ENCODE data around the gene CASP4.
"Not testable (repeated sequence)": the region's sequence is repeated elsewhere in the genome, so short reads cannot be mapped to it uniquely, and the experiment has no call there.

The CASP4 gene

DNA sequence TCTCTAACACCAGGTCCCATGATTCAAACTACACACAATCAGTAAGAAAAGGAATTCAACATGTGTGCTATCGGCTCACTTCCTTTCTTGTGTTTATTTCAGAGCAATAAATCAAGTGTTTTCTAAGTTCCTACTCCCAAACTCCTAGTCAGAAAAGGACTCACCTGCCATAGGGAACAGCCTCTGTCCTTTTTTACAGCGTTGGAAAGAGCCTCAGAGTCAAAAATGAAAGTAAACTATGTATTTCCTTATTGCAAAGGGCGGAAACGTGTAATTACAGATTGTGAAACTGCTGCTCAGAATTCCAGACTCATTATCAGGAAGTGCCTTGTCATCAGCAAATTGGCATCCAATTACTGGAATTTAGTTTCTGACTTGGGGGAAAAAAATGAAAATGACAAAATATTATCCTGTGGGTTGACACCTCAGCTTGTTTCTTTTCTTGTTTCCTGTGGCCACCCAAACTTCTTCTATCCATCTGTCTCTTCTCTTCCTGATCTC is at the start of gene CASP4:
Gene CASP4 (minus strand): TSS at position 220 of the 501 bp plus-strand sequence. CDS start 49 bp downstream, at position 171.
- peak in 1 of 2 experiments; percentile 29 for DNase-seq

DNA sequence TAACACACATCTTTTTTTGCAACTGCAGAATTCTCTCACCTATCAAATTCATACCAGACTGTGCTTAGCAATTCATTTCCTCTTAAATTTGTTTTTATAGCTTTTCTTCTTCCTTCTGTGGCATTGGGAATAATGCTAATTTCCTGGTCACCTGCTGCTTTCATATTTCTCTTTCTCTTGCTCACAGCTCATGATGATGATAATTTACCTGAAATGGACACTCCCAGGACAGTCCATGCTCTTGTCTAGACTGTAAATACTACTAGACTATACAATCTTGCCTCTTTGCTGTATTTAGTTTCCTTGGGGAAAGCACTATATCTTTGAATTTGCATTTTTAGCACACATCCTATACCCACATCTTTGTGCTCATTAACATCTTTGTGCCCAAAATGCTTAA is 39.1 kb upstream of the CASP4 start:
- DNase-seq = no peak

DNA sequence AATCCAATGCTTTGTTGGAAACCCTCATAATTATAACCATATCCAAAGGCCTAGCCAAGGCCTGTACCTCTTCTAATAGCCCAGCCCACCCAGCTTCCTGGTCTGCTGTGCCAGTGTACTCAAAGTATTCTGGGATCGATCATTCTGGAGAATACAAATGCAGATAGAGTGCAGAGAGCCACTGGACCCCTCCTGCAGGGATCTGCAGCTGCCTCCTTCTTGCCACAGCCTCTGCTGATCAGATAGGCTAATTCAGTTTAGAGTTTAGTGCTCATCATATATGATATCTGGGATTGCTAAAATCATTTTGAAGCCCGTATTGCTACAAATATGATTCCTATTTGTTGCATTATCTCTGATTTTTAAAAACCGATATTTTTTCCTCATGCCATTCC is 37.1 kb upstream of the CASP4 start:
- no peak for DNase-seq

DNA sequence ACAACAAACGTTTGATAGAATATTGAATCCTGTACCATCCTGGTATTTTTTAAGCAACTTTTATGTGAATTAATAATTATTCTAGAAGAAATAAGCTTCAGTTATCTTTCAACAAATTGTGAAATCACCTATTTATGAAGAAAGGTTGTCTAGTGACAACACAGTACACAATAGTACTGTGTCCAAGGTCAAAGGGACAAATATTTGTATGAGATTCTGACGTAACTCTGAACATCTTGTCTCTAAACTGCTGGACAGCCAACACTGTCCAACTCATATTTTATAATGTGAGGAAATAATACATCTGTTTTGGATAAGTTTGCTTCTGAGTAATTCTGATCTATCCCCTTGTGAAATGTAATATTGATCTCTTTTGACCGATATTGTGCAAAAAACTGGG is 35.6 kb upstream of the CASP4 start:
- no peak for DNase-seq

DNA sequence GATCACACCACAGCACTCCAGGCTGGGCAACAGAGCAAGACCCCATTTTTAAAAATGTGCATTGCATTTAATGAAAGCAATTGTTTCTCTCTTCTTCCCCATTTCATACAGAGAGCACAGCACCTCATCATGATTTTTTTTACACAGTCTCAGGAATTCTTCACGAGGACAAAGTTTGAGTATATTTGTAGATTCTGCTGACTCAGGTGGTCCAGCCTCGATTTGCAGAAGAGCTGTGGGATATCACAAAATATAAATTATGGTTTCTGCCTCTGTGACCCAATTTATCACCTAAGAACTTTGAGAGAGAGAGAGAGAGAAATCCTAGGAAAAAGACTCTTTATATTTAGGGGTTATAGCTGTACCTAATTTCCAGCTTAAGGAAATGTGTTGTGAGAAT is 34.8 kb upstream of the CASP4 start:
- DNase-seq = no peak

DNA sequence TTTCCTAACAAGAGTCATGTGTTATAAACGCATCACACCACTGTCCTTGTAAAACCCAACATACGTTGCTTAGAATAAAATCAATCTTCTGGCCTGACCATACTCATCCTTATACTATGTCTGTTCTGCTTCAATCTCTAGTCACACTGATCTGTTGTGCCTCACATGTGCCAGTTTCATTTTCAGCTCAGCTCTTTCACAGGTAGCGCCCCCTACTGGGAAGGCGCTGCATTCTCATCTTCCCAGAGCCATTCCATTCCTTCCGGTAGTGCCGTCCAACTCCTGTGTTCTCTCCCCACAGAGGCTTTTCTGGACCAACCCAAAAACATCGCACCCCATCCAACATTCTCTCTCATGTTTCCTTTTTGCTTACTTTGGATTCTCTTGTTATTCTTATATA is 32.4 kb upstream of the CASP4 start:
- no peak for DNase-seq

DNA sequence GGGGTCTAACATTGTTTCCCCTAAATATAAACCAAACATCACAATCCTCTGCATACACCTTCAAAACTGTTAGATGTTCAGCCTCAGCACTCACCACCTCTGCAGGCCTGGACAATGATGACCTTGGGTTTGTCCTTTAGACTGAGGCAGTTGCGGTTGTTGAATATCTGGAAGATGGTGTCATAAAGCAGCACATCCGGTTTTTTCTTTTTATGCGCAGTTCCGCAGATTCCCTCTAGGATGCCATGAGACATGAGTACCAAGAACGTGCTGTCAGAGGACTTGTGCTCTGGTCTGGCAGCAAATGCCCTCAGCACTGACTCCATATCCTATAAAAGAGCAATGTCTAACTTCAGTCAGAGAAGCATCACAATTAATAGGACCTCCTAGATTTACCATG is 31.8 kb upstream of the CASP4 start:
- no peak for DNase-seq

DNA sequence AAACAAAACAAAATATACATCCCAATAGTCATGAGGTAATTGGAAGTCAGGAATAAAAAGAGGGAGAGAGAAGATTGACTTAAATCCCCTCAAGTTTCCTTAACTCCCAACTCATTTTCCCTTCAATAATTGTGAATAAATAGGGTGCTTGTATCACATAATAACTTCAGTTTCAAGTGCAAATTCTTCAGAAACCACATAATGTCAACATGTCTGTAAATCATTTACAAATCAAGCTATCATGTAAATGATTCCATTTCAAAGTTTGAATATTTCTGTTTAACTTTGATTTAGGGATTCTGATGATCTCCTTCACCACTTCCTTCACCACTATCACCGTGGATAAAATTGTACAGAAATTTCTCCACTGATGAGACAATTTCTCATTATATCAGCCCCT is 31.3 kb upstream of the CASP4 start:
- no peak for DNase-seq

DNA sequence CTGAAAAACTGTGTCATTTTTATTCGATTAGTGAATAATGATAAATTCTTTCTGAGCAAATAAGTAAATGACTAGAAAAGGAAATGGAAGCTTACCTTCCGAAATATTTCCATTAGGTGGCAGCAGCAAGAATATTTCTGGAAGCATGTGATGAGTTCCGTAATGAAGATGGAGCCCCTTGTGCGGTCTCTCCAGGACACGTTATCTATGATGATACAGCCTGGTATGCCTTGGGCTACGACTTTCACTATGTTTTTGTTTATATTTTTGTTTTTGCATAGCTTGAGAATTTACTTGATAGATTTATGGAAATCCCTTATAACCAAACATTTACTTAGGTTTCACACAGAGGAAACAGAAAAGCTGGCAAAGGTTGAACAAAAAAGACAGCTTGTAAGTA is 28.9 kb upstream of the CASP4 start:
- DNase-seq = no peak

DNA sequence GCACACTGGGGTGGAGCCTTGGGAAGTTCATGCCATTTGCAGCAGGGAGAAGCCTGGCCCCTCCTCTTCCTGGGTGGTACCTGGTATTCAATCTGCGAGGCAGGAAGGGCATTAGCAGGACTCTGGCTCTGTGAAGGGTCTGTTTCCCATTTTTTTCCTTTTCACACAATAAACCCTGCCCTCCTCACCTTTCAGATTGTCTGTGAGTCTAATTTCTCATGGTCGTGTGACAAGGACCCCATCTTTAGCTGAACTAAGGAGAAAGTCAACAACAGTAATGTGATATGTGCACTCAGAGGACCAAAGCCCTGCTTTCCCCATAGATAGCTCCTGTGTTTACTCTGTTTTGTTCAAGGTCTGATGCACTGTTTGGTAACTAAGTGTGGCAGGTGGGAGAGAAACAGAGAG is 26.6 kb upstream of the CASP4 start:
- DNase-seq = peak; percentile 88

DNA sequence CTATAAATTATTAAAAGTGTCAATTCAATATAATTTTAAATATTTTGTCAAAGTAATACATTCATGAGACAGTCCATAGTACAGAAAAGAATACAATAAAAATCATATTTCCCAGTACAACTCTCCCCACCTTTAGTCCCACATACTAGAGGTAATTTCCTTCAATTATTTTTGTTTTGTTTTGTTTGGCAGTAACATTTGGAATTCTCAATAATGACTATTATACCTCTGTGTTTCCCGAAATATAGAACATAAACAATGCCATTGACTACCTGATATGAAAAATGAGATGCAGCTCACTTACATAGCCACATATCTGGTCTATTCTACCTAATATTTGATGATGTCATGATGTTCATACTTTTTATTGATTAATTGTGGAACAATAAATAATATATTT is 24.4 kb upstream of the CASP4 start:
- no peak for DNase-seq

DNA sequence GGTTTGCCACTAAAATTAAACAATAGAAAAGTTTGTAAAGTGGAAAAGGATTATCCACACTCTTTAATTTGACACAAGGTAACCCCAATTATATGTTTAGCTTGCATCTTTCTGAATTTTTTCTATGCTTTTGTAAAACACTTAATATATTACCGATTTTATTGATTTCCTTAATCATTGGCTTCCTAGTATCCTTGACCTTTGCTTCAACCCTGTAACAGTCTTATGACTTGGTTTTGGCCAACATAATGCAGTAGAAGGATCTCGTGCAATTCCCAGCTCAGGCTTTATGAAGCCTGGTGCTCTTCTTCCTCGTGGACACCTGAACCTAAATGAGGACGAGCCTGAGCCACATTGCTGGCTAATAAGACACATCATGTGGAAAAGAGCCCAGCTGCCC is 23.6 kb upstream of the CASP4 start:
- no peak for DNase-seq

DNA sequence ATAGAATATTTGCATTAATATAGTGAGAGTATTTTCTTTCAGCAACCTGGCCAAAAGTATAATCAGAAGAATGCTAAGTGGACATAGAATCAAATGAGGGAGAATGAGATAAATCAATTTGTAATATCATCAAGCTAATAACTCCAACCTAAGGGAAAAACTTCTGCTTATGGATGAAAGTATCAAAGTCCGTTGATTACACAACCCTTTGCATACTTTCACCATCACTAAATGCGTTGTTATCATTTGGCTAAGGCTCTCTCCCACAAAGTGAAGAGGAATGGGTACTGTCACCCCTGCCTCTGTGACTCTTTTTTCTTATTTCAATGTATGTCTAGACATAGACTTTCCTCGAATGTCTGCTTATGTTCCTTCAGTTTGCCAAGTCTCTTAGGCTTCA is 16.4 kb upstream of the CASP4 start:
- DNase-seq = no peak

DNA sequence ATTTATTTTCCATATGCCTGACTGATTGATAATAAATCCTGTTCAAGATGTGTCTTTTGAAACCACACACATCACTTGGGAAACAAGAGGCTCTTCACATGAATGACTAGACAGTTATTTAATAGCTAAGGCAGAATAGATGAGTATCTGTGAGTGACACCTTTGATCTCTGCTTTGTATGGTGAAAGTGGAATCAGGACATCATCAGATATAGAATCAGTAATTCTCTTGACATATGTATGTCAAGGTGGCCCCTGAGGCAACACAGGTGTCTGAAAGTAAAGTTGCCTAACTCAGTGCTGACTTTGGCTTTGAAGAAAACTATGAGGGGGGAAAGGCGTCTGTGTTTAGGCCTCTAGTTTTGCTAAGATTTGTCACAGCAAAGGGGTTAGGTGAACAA is 11.5 kb upstream of the CASP4 start:
- DNase-seq = no peak

DNA sequence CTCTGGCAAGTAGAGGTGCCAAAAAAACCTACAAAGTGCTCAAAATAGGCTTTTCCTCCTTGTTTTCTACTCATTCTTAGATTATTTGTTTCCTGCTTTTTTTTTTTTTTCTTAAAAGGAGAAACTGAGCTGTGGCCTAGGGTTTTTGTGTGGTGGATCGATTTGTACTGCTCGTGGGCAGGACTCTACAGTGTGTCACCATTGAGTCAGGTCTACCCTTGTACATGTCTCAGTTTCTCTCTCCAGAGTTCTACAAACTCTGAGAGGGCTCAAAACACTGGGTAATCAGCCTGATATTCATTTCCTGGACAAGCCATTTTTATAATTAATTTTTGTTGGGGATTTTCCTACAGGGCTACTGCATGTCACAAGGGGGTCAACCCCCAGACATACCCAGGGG is 5.2 kb upstream of the CASP4 start:
- DNase-seq = no peak

DNA sequence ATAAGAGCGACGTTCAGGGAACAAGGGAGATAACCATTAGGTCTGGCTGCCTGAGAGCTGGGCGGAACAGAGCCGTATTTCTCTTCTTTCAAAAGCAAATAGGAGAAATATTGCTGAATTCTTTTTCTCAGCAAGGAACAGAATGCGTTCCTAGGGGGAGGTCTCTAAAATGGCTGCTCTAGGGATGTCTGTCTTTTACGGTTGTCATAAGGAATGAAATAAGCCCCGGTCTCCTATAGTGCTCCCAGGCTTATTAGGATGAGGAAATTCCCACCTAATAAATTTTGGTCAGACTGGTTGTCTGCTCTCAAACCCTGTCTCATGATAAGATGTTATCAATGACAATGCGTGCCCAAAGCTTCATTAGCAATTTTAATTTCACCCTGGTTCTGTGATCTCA is 4.5 kb upstream of the CASP4 start:
- DNase-seq = not testable (repeated sequence)

DNA sequence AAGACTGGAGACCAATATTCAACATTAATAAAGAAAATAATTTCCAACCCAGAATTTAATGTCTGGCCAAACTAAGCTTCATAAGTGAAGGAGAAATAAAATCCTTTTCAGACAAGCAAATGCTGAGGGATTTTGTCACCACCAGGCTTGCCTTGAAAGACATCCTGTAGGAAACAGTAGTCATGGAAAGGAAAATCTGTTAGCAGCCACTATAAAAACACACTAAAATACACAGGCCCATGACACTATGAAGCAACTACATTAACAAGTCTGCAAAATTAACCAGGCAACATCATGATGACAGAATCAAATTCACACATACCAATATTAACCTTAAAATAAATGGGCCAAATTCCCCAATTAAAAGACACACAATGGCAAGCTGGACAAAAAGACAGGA is 2.4 kb upstream of the CASP4 start:
- no peak for DNase-seq

DNA sequence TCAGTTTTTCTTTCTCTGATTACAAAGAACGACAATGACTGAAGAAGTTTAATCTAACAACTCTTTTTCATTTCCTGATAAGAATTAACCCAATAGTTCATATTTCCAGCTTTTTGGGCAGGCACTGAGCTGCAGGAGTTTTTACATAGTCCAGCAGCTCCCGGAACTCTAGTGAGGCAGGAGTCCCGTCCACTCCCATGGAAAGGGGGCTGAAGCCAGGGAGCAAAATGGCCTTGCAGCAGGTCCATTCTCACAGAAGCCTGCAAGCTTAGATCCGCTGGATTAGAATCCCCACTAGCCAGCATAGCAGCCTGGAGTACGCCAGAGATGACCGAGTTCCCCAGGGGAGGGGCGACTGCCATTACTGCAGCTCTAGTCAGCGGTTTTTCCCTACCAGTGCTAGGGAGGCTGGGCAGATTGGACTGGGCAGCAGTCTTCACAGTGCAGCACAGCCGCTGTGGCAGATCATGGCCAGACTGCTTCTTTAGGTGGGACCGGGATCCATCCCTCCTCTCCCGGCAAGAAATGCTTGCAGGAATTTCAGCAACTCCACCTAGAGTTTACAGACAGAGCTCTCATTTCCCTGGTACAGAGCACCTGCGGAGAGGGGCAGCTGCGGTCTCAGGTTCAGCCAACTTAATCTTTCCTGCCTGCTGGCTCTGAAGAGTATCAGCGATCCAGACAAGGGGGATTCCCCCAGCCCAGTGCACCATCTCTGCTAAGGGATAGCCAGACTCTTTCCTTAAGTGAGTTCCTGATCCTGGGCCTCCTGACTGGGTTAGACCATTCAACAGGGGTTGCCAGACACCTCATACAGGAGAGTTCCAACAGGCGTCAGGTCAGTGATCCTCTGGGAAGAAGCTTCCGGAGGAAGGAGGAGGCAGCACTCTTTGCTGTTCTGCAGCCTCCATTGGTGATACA is 742 bp upstream of the CASP4 start:
- DNase-seq = peak; percentile 52 to 72

DNA sequence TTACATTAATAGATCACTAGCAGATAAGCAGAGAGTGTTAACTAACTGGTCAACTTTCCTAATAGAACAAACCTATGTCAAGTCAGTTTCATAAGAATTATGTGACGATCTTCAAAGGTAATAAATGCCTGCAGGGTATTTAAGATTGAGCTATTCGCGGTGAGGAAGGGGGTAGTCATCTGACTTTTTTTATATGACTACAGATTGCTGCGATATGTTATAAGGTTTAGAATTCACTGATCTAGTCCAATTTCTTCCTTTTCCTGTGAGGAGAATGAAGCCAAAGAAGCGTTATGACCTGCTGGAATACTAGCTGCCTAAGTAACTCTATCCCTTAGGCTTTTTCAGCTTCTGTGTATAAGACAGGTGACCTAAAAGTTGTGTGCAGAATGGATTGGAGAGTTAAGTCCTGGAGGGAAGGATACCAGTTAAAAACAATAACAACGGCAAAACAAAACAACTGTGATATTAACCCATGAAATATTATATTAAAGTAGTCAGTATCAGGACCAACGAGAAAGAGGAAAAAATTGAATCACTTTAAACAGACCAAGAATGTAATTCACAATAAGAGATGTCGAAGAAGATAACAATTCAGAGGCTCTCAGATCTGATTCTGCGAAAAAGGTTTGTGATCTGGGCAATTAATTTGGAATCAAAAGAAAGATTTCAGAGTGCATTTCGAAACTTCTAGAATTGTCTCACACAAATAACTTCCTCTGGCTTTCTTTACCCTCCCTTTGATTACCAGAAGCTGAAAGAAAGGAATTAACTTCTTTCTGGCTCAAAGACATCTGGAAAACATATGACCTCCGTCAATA is 630 bp downstream of the CASP4 start:
- DNase-seq = peak in 1 of 2 experiments; percentile 4

DNA sequence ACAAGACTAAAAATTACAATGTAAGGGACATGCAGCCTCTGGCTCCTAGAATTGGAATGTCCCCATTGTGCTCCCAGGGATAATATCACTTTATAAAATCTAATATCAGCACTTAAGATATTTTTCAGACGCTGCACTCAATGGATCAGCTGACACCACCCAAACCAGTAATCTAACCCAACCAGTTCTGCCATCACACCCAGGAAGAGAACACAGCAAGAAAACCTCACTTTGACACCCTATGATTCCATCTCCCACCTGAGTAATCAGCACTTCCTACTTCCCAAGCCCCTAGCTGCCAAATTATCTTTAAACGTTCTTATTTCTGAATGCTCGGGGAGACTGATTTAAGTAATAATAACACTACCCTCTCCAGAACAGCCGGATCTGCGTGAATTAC is 2.6 kb downstream of the CASP4 start:
- no peak for DNase-seq

DNA sequence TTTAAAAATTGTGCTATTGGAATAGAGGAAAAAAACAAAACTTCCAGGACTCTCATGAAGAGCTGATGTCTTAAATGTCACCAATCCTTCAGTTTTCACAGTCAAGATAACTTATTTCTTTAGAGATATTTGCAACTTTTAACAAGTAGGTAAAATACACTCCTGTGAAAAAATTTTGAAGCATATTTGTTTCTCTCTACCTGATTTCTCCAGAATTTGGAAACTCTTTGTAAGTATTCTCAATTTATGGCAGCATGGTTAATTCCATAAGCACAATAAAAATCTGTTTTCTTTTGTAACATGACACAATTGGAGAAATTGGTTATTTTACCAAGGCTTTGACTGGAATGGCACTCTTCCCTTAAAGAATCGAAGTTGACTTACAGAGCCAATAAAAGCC is 4.1 kb downstream of the CASP4 start:
- DNase-seq = no peak

DNA sequence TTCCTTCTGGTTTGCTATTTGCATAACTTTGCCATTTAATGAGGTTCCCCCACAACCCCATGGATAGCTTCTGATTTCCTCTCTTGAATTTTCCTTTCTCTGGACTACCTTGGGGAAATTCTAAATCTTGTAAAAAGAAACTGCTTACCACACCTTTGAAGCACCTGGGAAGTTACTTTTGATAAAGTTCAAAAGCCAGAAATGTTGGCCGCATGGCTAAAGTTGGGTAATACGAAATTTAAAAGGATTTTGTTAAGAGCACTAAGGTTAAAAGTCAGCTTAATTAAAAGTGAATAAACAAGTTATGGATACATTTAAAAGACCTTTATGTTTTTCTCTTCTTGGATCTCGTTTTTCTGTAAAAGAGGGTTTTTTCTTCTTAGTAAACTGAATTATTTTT is 5.5 kb downstream of the CASP4 start:
- DNase-seq = no peak

DNA sequence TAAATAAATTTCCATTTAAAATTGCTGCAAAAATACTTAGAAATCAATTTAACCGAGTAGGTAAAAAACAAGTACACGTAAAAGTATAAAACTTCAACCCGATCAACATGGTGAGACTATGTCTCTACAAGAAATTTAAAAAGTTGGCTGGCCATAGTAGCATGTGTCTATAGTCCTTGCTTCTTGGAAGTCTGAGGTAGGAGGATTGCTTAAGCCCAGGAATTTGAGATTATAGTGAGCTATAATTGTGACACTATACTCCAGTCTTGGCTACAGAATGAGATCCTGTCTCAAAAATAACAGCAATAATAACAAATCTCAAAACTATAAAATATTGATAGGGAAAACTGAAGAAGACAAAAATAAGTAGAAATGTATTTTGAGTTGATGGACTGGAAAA is 11.1 kb downstream of the CASP4 start:
- DNase-seq = no peak

DNA sequence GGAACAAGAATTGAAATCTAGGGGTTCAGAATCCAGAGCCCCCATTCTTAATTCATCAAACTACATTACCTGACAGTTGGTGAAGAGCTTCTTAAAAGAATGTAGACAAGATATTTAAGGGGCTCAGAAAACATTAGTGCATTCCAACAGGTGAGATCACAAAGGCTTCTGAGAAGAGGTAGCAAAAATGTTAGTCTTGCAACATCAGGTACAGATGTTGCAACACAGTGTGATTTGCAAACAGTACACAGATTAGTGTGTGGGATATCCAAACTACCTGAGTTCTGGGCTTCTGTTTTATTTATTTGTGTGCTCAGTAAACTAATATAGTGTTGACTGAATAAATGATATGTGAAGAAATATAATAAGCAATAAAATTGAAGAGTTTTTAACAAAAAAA is 11.8 kb downstream of the CASP4 start:
- DNase-seq = no peak
